ENCODE results near the gene KRT84.

The KRT84 gene

GRCh38 chr12:52428121-52428520, 42.7 kb upstream of the KRT84 start:
- H3K4me3 ChIP-seq (replicated peaks in 1 of 2; ENCODE audit: low read depth in 2 of 2, low read length in 2 of 2), result no peak overlapping the region
- TF ChIP-seq CTCF (IDR thresholded peaks at IDR 0.05; ENCODE audit: low read depth, low read length), result no peak
- no peak for DNase-seq (ENCODE audit: low read depth in 2 of 2)

- TF ChIP-seq CTCF (IDR thresholded peaks at IDR 0.05; ENCODE audit: low read depth, low read length), result no peak
- no peak overlapping the region for H3K4me3 ChIP-seq (replicated peaks in 1 of 2; ENCODE audit: low read depth in 2 of 2, low read length in 2 of 2)
- no peak for DNase-seq (ENCODE audit: low read depth in 2 of 2)
Measured at GRCh38 chr12:52427083-52427482, 41.6 kb upstream of the KRT84 start.

GRCh38 chr12:52426034-52426433, 40.6 kb upstream of the KRT84 start:
- H3K4me3 ChIP-seq (replicated peaks in 1 of 2; ENCODE audit: low read depth in 2 of 2, low read length in 2 of 2), result no peak overlapping the region
- no peak for DNase-seq (ENCODE audit: low read depth in 2 of 2)
- TF ChIP-seq CTCF (IDR thresholded peaks at IDR 0.05; ENCODE audit: low read depth, low read length), result no peak

- no peak overlapping the region for H3K4me3 ChIP-seq (replicated peaks in 1 of 2; ENCODE audit: low read depth in 2 of 2, low read length in 2 of 2)
- DNase-seq (ENCODE audit: low read depth in 2 of 2), result no peak
- TF ChIP-seq CTCF (IDR thresholded peaks at IDR 0.05; ENCODE audit: low read depth, low read length), result no peak
Measured at GRCh38 chr12:52425466-52425865, 40.0 kb upstream of the KRT84 start.

GRCh38 chr12:52423661-52424500, 38.4 kb upstream of the KRT84 start:
- no peak overlapping the region for H3K4me3 ChIP-seq (replicated peaks in 1 of 2; ENCODE audit: low read depth in 2 of 2, low read length in 2 of 2)
- TF ChIP-seq CTCF (IDR thresholded peaks at IDR 0.05; ENCODE audit: low read depth, low read length), result no peak
- no peak for DNase-seq (ENCODE audit: low read depth in 2 of 2)

GRCh38 chr12:52423035-52423434, 37.6 kb upstream of the KRT84 start:
- DNase-seq (ENCODE audit: low read depth in 2 of 2), result peak in 1 of 2 donors; percentile 39
- no peak for TF ChIP-seq CTCF (IDR thresholded peaks at IDR 0.05; ENCODE audit: low read depth, low read length)

More at GRCh38 chr12:52423035-52423434, 37.6 kb upstream of the KRT84 start:
- H3K4me3 ChIP-seq (replicated peaks in 1 of 2; ENCODE audit: low read depth in 2 of 2, low read length in 2 of 2), result no peak overlapping the region
